Adrenal gland (tissue), 12 donors: ENCODE measurements around the gene CSPG5. TPM values are rescaled to one million over a fixed set of nuclear protein-coding genes. Genes with fewer than 3 reads are reported as not detected.

Experiments used
- DNase-seq, 7 donors: peaks; one replicate each; pipeline ENCODE4 v3.0.0-alpha.2; 2019 to 2020
- H3K27ac ChIP-seq, 5 donors: fragments of 200-600 bp; sonication (generic) in 4 of 5; 1 replicate in 3 of 5; 2 replicates in 2 of 5; pipeline versions ENCODE4 v1.5.1 to v1.8.0; 2016 to 2020; ENCODE audit warnings: mild to moderate bottlenecking in 1 of 5
- H3K27me3 ChIP-seq: fragments of 200-600 bp; 2 replicates; pipeline ENCODE4 v1.8.0; 2021
- H3K36me3 ChIP-seq, 2 donors: fragments of 200-600 bp; replicated peaks in 1 of 2; 1 replicate in 1 of 2; 2 replicates in 1 of 2; pipeline versions ENCODE4 v1.5.1 to v1.8.0; 2018 to 2022
- H3K4me1 ChIP-seq, 2 donors: fragments of 200-600 bp; replicated peaks in 1 of 2; 1 replicate in 1 of 2; 2 replicates in 1 of 2; pipeline versions ENCODE4 v1.5.1 to v1.8.0; 2018 to 2021
- H3K4me3 ChIP-seq, 4 donors: fragments of 200-600 bp; sonication (generic) in 3 of 4; one replicate each; pipeline ENCODE4 v1.5.1; 2016 to 2018
- H3K9me3 ChIP-seq, 3 donors: fragments of 200-600 bp; sonication (generic) in 1 of 3; replicated peaks in 1 of 3; 1 replicate in 2 of 3; 2 replicates in 1 of 3; pipeline versions ENCODE4 v1.5.1 to v1.8.0; 2016 to 2021
- POLR2A ChIP-seq, 2 donors: fragments of 450-650 bp; IDR thresholded peaks; one replicate each; pipeline ENCODE4 v1.6.1; 2017; ENCODE audit warnings: antibody characterized with exemption in 2 of 2, mild to moderate bottlenecking in 2 of 2, moderate library complexity in 1 of 2
- WGBS, 4 donors: extraction: QIAGEN DNeasy Blood & Tissue Kit in 2 of 4; methylation state at CpG; one replicate each; pipeline versions ENCODE4 v1.1.5 to v1.1.7; 2013 to 2017; 5-methylcytosine and 5-hydroxymethylcytosine counted together
- intact Hi-C, 2 donors: fragments of 100-400 bp; cut with DNase I; formaldehyde crosslinking; loops; one replicate each; pipeline versions ENCODE4 v1.14.1 to v1.15.0; 2022 to 2023
- polyA plus RNA-seq, 3 donors: library from polyadenylated mRNA; stranded (reverse); fragments of 200-250 nt in 2 of 3; fragments of 350-450 nt in 1 of 3; fragmentation: Illumina TruSeq in 1 of 3; extraction: RNeasy Lipid Tissue Mini Kit (QIAGEN cat#74804) in 1 of 3; gene quantifications; one replicate each; pipeline ENCODE4 v1.2.3, GENCODE V29; 2013 to 2014
- small RNA-seq, 2 donors: library from RNA; depleted of rRNA; stranded (forward); fragments of <200 nt; gene quantifications; one replicate each; pipeline ENCODE3, GENCODE V24; 2016
- total RNA-seq, 9 donors: library from RNA; depleted of rRNA in 4 of 9; stranded (reverse); fragments of >200 nt in 4 of 9; fragments of 120-200 nt in 1 of 9; fragmentation: NEBNext Ultra II Directional in 1 of 9; extraction: Animal tissue kit (Norgen Biotek cat#: 25700) in 1 of 9; gene quantifications; one replicate each; pipeline versions ENCODE4 v1.1.0 to v1.2.4, GENCODE V29; 2013 to 2023
- TF ChIP-seq, protein P1 (sequence below), 6 experiments: fragments of 450-650 bp in 4 of 6; fragments of 200-600 bp in 2 of 6; sonication (generic) in 1 of 6; IDR thresholded peaks; 1 replicate in 5 of 6; 2 replicates in 1 of 6; pipeline versions ENCODE4 v1.5.1 to v1.8.0; 2016 to 2021; ENCODE audit warnings: antibody characterized with exemption in 6 of 6, mild to moderate bottlenecking in 2 of 6, moderate library complexity in 1 of 6
- donor health status: healthy with polysubstance abuse.
- donor health status: Bipolar disorder and iron deficiency.
- donor health status: DM: yes; HTN: yes; CAD: no.
- donor health status: DM: no; HTN: no; CAD: no.
- donor health status: DM: no; HTN: no; CAD: no.
- donor health status: DM: yes; HTN: yes; CAD: no.

The CSPG5 gene
- total and polyA plus RNA-seq, 12 donors = 0.13 to 0.84 (median 0.50) TPM; not detected in 3

DNA sequence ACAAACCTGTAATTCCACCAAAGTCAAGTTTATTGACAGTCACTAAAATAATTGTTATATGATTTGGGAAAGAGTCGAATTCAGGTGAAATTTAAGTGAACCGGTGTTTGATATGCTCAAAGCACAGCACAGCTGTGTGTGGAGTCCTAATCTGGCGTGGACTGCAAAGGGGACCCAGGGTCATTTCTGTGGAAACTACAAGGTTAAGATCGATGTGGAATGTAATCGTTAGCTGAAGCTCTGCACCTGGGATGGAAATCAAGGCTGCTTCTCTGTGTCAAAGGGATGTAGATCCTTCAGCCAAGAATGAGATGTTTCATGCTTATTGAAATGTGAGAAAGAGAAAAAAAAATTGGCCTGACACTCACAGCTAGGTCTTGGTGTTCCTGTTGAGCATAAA is 63.6 kb downstream of the CSPG5 start:
- peaks cover 0 to 12% of the 10 kb centered on the region in 2 donors for H3K4me1 ChIP-seq
- H3K9me3 ChIP-seq = no peaks in the 10 kb centered on the region
- no peak overlapping the region for H3K4me3 ChIP-seq
- intact Hi-C loops = loop anchor here in 1 of 2 donors (10.0 kb wide), 1 partner anchor 90 kb away; no protein-coding TSS in a partner anchor
- H3K36me3 ChIP-seq = peaks cover 0 to 4% of the 10 kb centered on the region in 2 donors
- 63 to 70% (median 66%) methylated on average over 5 of the region's 5 CpGs for WGBS, 4 donors
- no peak for TF ChIP-seq POLR2A (IDR thresholded peaks at IDR 0.05)
- TF ChIP-seq, protein P1, sequence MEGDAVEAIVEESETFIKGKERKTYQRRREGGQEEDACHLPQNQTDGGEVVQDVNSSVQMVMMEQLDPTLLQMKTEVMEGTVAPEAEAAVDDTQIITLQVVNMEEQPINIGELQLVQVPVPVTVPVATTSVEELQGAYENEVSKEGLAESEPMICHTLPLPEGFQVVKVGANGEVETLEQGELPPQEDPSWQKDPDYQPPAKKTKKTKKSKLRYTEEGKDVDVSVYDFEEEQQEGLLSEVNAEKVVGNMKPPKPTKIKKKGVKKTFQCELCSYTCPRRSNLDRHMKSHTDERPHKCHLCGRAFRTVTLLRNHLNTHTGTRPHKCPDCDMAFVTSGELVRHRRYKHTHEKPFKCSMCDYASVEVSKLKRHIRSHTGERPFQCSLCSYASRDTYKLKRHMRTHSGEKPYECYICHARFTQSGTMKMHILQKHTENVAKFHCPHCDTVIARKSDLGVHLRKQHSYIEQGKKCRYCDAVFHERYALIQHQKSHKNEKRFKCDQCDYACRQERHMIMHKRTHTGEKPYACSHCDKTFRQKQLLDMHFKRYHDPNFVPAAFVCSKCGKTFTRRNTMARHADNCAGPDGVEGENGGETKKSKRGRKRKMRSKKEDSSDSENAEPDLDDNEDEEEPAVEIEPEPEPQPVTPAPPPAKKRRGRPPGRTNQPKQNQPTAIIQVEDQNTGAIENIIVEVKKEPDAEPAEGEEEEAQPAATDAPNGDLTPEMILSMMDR (IDR thresholded peaks at IDR 0.05) = no peak
- no peak for DNase-seq
- no peak overlapping the region for H3K27ac ChIP-seq
- H3K27me3 ChIP-seq = no peaks in the 10 kb centered on the region

DNA sequence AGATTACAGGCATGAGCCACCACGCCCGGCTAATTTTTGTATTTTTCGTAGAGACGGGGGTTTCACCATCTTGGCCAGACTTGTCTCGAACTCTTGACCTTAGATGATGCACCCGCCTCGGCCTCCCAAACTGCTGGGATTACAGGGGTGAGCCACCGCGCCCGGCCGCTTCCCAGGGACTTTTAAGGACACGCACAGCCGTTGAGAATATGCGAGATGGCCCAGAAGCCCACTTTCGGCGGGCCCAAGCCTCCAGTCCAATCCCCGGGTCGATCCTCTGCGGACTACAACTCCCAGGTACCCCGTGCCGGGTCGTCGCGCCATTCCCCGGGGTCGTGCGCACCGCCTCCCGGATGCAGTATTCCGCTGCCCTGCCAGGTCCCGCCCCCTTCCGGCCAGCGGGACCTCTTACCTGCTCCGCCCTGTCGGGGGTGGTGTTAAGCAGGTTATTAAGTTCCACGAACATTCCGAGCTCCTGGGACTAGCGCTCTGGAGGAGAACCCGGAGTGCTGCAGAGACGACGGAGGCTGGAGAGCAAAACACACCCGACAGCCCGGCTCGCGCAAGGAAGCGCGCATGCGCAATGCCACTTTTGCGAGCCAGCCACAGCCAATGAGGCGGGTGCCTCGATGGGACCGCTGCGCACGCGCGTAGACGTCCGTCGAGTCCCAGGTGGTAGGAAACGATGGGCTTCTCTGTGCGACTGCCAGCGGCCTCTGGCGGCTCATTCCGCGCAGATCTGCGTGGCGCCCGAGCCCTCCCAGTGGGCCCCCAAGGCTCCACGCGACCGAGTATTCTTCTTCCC is 65.3 kb downstream of the CSPG5 start, which contains the start of gene ELP6:
ELP6 (minus strand) TSS at position 588 of the 805 bp plus-strand sequence; CDS start at position 466, 122 bp downstream.
- Histone ChIP-seq H3K4me3 (peak within 1 kb of the TSS; percentile 15 to 82 (median 59)), H3K9me3 (no peaks in the 10 kb centered on the region), H3K27me3 (no peaks in the 10 kb centered on the region), H3K27ac (peak within 1 kb of the TSS; percentile 47 to 96 (median 89)), H3K4me1 (peaks cover 0 to 12% of the 10 kb centered on the region in 2 donors), H3K36me3 (peaks cover 0 to 14% of the 10 kb centered on the region in 2 donors)
- intact Hi-C loops = loop anchor here (5.0 to 10.0 kb wide), 2 partner anchors 89 to 91 kb away; no protein-coding TSS in a partner anchor
- peak; percentile 38 to 67 for TF ChIP-seq POLR2A (IDR thresholded peaks at IDR 0.05)
- TF ChIP-seq, protein P1 (IDR thresholded peaks at IDR 0.05) = peak; percentile 24 to 68 (median 60)
- 0 to 1% (median 0%) methylated on average over 9 to 71 of the region's 71 CpGs for WGBS, 4 donors
- peak; percentile 96 to 98 (median 97) for DNase-seq

DNA sequence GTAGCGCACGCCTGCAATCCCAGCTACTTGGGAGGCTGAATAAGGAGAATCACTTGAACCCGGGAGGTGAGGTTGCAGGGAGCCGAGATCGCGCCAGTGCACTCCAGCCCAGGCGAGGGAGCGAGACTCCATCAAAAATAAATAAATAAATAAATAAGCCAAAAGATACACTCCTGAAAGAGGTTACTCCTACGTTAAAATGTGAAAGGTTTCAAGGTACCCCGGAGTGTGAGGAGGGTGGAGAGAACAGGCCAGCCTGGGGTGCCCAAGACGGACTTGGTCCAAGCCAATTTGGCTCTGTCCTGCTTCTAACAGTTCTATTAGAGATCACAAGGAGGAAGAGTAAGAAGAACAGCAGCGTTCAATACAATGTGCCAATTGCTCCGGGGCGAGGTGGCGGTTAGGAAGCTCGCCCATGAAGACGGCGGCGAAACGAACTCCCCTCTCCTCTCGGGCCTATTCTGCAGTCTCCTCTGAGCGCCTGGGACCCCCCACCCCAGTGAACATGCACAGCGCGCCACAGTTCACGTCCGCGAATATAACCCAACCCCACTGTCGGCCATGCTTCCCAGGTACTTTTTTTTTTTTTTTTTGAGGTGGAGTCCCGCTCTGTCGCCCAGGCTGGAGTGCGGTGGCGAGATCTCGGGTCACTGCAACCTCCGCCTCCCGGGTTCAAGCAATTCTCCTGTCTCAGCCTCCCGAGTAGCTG is 66.1 kb downstream of the CSPG5 start:
- H3K4me3 ChIP-seq = peak overlapping the region; percentile 15 to 82 (median 59)
- peaks cover 0 to 20% of the 10 kb centered on the region in 2 donors for H3K36me3 ChIP-seq
- intact Hi-C loops = loop anchor here (5.0 to 10.0 kb wide), 2 partner anchors 88 to 90 kb away; no protein-coding TSS in a partner anchor
- peaks cover 0 to 12% of the 10 kb centered on the region in 2 donors for H3K4me1 ChIP-seq
- no peaks in the 10 kb centered on the region for H3K9me3 ChIP-seq
- peak overlapping the region; percentile 47 to 96 (median 89) for H3K27ac ChIP-seq
- TF ChIP-seq, protein P1 (IDR thresholded peaks at IDR 0.05) = no peak
- TF ChIP-seq POLR2A (IDR thresholded peaks at IDR 0.05) = no peak
- H3K27me3 ChIP-seq = no peaks in the 10 kb centered on the region
- 18 to 23% (median 20%) methylated on average over 34 to 36 of the region's 36 CpGs for WGBS, 4 donors
- DNase-seq = peak; percentile 29 to 63 (median 36)

Small RNAs within 50 kb of the gene (small RNA-seq; reads per million reads assigned to genes)
- gene RN7SL870P = 0 reads per million in 2 donors

Other genes starting within 250 kb of the CSPG5 start
- 10 to 100 TPM; 10.4 to 69.6 (median 34.8) TPM for gene PTPN23, start 197.8 kb downstream of the CSPG5 start, total RNA-seq
- gene PTPN23, start 197.8 kb downstream of the CSPG5 start, polyA plus RNA-seq = 10 to 100 TPM in 2 of 3 donors, 1 to 10 TPM in 1; 8.4 to 70.0 (median 26.7) TPM
- 100 to 1,000 TPM; 126 to 954 (median 170) TPM for gene SCAP, start 102.9 kb downstream of the CSPG5 start, total RNA-seq
- 100 to 1,000 TPM; 130 to 560 (median 182) TPM for gene SCAP, start 102.9 kb downstream of the CSPG5 start, polyA plus RNA-seq
- 100 to 1,000 TPM in 1 of 9 donors, 10 to 100 TPM in 8; 41.3 to 125 (median 45.4) TPM for gene ELP6, start 65.2 kb downstream of the CSPG5 start, total RNA-seq
- gene ELP6, start 65.2 kb downstream of the CSPG5 start, polyA plus RNA-seq = 10 to 100 TPM; 46.5 to 53.7 (median 51.7) TPM
- 10 to 100 TPM; 12.1 to 47.4 (median 29.6) TPM for gene SMARCC1, start 203.0 kb upstream of the CSPG5 start, total RNA-seq
- 10 to 100 TPM in 2 of 3 donors, 1 to 10 TPM in 1; 5.5 to 20.7 (median 11.7) TPM for gene SMARCC1, start 203.0 kb upstream of the CSPG5 start, polyA plus RNA-seq
- gene DHX30, start 224.3 kb upstream of the CSPG5 start, total RNA-seq = 10 to 100 TPM; 53.8 to 79.9 (median 63.9) TPM
- gene DHX30, start 224.3 kb upstream of the CSPG5 start, polyA plus RNA-seq = 10 to 100 TPM; 35.5 to 63.9 (median 60.5) TPM